H1 (cell line): Measurements from ENCODE around the gene MACROH2A1. TPM values are rescaled to one million over a fixed set of nuclear protein-coding genes. Genes with fewer than 3 reads are reported as not detected.

Experiments used
- CTCF ChIA-PET: fragments of 300-600 bp; sonication (Branson Sonifier 250); formaldehyde crosslinking; loops from one replicate; lab custom pipeline; 2021; ENCODE audit not compliant: partially characterized antibody; lab: Charles Lee
- POLR2A ChIA-PET: fragments of 300-600 bp; sonication (Branson Sonifier 250); formaldehyde crosslinking; loops from one replicate; lab custom pipeline; 2021; ENCODE audit warnings: inconsistent platforms; ENCODE audit not compliant: partially characterized antibody; lab: Charles Lee
- DNase-seq, 2 experiments: peaks; one replicate each; pipeline versions ENCODE4 v3.0.0 to v3.0.0-alpha.2; 2010 to 2022; ENCODE audit warnings: low spot score in 2 of 2, low read depth in 1 of 2, mixed read lengths in 1 of 2
- FAIRE-seq: peaks from 2 replicates; lab custom pipeline; 2011; peaks lifted over from hg19 to GRCh38; lab: Jason Lieb, UNC
- H2AFZ ChIP-seq: 2 replicates; pipeline ENCODE4 v1.8.1; 2012; ENCODE audit warnings: low read length, inconsistent platforms
- H2AK5ac ChIP-seq: 2 replicates; pipeline ENCODE4 v1.6.1; 2013; ENCODE audit warnings: low read depth, low read length
- H2BK120ac ChIP-seq: replicated peaks from 2 replicates; pipeline ENCODE3; 2013; ENCODE audit warnings: low read depth, low read length, inconsistent platforms
- H2BK12ac ChIP-seq: 2 replicates; pipeline ENCODE4 v1.6.1; 2013; ENCODE audit warnings: low read depth, low read length
- H2BK15ac ChIP-seq: 2 replicates; pipeline ENCODE4 v1.6.1; 2013; ENCODE audit warnings: low read length
- H2BK20ac ChIP-seq: 2 replicates; pipeline ENCODE4 v1.6.1; 2013; ENCODE audit warnings: low read length
- H2BK5ac ChIP-seq: 2 replicates; pipeline ENCODE4 v1.6.1; 2013; ENCODE audit warnings: low read depth, low read length
- H3K14ac ChIP-seq: 2 replicates; pipeline ENCODE4 v1.6.1; 2013; ENCODE audit warnings: inconsistent platforms; ENCODE audit not compliant: insufficient read length
- H3K18ac ChIP-seq: 2 replicates; pipeline ENCODE4 v1.6.1; 2013; ENCODE audit warnings: low read length; ENCODE audit errors: extremely low read depth
- H3K23ac ChIP-seq: 2 replicates; pipeline ENCODE4 v1.6.1; 2013; ENCODE audit warnings: inconsistent platforms; ENCODE audit not compliant: insufficient read length
- H3K23me2 ChIP-seq: 2 replicates; pipeline ENCODE4 v1.6.1; 2013; ENCODE audit warnings: low read depth, low read length
- H3K27ac ChIP-seq: 2 replicates; pipeline ENCODE4 v1.6.1; 2011; ENCODE audit warnings: low read depth, low read length, inconsistent platforms
- H3K27me3 ChIP-seq, 4 experiments: replicated peaks in 1 of 4; 1 replicate in 1 of 4; 2 replicates in 3 of 4; pipeline versions ENCODE4 v1.6.1 to v1.8.1; 2011 to 2013; ENCODE audit warnings: low read length in 3 of 4, mild to moderate bottlenecking in 3 of 4, inconsistent platforms in 2 of 4, mixed read lengths in 2 of 4, moderate library complexity in 1 of 4; ENCODE audit not compliant: control insufficient read depth in 3 of 4, insufficient read depth in 3 of 4; ENCODE audit errors: extremely low read depth in 1 of 4
- H3K36me3 ChIP-seq, 4 experiments: 2 replicates each; pipeline versions ENCODE4 v1.6.1 to v1.8.1; 2011 to 2013; ENCODE audit warnings: mild to moderate bottlenecking in 4 of 4, low read length in 3 of 4, moderate library complexity in 2 of 4, control low read depth in 1 of 4, inconsistent platforms in 1 of 4; ENCODE audit not compliant: insufficient read depth in 4 of 4, control insufficient read depth in 2 of 4
- H3K4ac ChIP-seq: replicated peaks from 2 replicates; pipeline ENCODE3; 2013; ENCODE audit warnings: low read length, low read depth, mixed read lengths, inconsistent platforms; ENCODE audit not compliant: insufficient read length
- H3K4me1 ChIP-seq, 4 experiments: replicated peaks in 1 of 4; 1 replicate in 1 of 4; 2 replicates in 3 of 4; pipeline versions ENCODE4 v1.6.1 to v1.8.1; 2011 to 2013; ENCODE audit warnings: low read length in 3 of 4, inconsistent platforms in 2 of 4, mixed read lengths in 1 of 4; ENCODE audit not compliant: insufficient read depth in 4 of 4, control insufficient read depth in 3 of 4
- H3K4me2 ChIP-seq, 2 experiments: 2 replicates each; pipeline versions ENCODE4 v1.6.1 to v1.8.1; 2011 to 2013; ENCODE audit warnings: low read depth in 2 of 2, low read length in 2 of 2, control low read depth in 1 of 2, inconsistent platforms in 1 of 2, mild to moderate bottlenecking in 1 of 2; ENCODE audit not compliant: insufficient read depth in 1 of 2
- H3K4me3 ChIP-seq, 4 experiments: fragments of 200-600, 300-600 bp in 1 of 4; sonication (generic), shearing (Covaris generic), sonication (Bioruptor Twin) in 1 of 4; 2 replicates each; pipeline versions ENCODE4 v1.5.1 to v1.8.1; 2011 to 2016; ENCODE audit warnings: low read length in 4 of 4, low read depth in 3 of 4, control low read depth in 2 of 4, inconsistent platforms in 2 of 4, mild to moderate bottlenecking in 2 of 4, mixed read lengths in 1 of 4, moderate library complexity in 1 of 4; ENCODE audit not compliant: insufficient read depth in 2 of 4; ENCODE audit errors: extremely low read depth in 1 of 4
- H3K56ac ChIP-seq: replicated peaks from 2 replicates; pipeline ENCODE3; 2013; ENCODE audit warnings: low read depth, mild to moderate bottlenecking, mixed read lengths, low read length, inconsistent platforms; ENCODE audit not compliant: insufficient read length
- H3K79me1 ChIP-seq: 2 replicates; pipeline ENCODE4 v1.6.1; 2013; ENCODE audit warnings: low read depth, low read length, control low read depth
- H3K79me2 ChIP-seq, 2 experiments: 2 replicates each; pipeline versions ENCODE4 v1.6.1 to v1.8.1; 2012 to 2013; ENCODE audit warnings: low read length in 2 of 2, mild to moderate bottlenecking in 2 of 2, inconsistent platforms in 1 of 2; ENCODE audit not compliant: insufficient read depth in 2 of 2, control insufficient read depth in 1 of 2
- H3K9ac ChIP-seq, 4 experiments: replicated peaks in 1 of 4; 1 replicate in 1 of 4; 2 replicates in 3 of 4; pipeline versions ENCODE4 v1.6.1 to v1.8.1; 2011 to 2013; ENCODE audit warnings: low read depth in 3 of 4, low read length in 3 of 4, control low read depth in 2 of 4, mild to moderate bottlenecking in 2 of 4, moderate library complexity in 2 of 4, inconsistent platforms in 1 of 4; ENCODE audit errors: extremely low read depth in 1 of 4
- H3K9me3 ChIP-seq, 2 experiments: 2 replicates each; pipeline versions ENCODE4 v1.6.1 to v1.8.1; 2012 to 2013; ENCODE audit warnings: mild to moderate bottlenecking in 2 of 2, moderate library complexity in 2 of 2, control low read depth in 1 of 2, inconsistent platforms in 1 of 2, low read depth in 1 of 2, low read length in 1 of 2, mixed read lengths in 1 of 2; ENCODE audit not compliant: insufficient read depth in 2 of 2
- H4K20me1 ChIP-seq, 2 experiments: replicated peaks in 1 of 2; 2 replicates each; pipeline versions ENCODE3 to v1.8.1; 2011 to 2013; ENCODE audit warnings: inconsistent platforms in 2 of 2, low read length in 2 of 2, mild to moderate bottlenecking in 1 of 2; ENCODE audit not compliant: insufficient read depth in 2 of 2, control insufficient read depth in 1 of 2
- H4K5ac ChIP-seq: 2 replicates; pipeline ENCODE4 v1.6.1; 2013; ENCODE audit warnings: low read length, low read depth, mixed read lengths, inconsistent platforms; ENCODE audit not compliant: insufficient read length
- H4K8ac ChIP-seq: 2 replicates; pipeline ENCODE4 v1.8.0; 2013; ENCODE audit warnings: mild to moderate bottlenecking, moderate library complexity, low read length, inconsistent platforms; ENCODE audit not compliant: insufficient read depth; ENCODE audit errors: extremely low read depth
- H4K91ac ChIP-seq: replicated peaks from 2 replicates; pipeline ENCODE3; 2013; ENCODE audit warnings: low read length, mixed read lengths, inconsistent platforms; ENCODE audit not compliant: insufficient read length
- BCL11A ChIP-seq, 2 experiments: IDR thresholded peaks; one replicate each; pipeline ENCODE4 v1.6.1; 2011; ENCODE audit warnings: low read depth in 2 of 2, low read length in 2 of 2, mild to moderate bottlenecking in 2 of 2
- CTCF ChIP-seq, 3 experiments: IDR thresholded peaks; 1 replicate in 2 of 3; 2 replicates in 1 of 3; pipeline versions ENCODE4 v1.5.1 to v1.6.1; 2011; ENCODE audit warnings: low read length in 3 of 3, mild to moderate bottlenecking in 3 of 3, inconsistent platforms in 2 of 3, low read depth in 1 of 3, moderate library complexity in 1 of 3; ENCODE audit not compliant: insufficient read depth in 1 of 3; ENCODE audit errors: control extremely low read depth in 1 of 3
- EP300 ChIP-seq, 2 experiments: IDR thresholded peaks; 1 replicate in 1 of 2; 2 replicates in 1 of 2; pipeline ENCODE4 v1.6.1; 2011 to 2012; ENCODE audit warnings: low read depth in 2 of 2, low read length in 2 of 2, mild to moderate bottlenecking in 2 of 2, borderline replicate concordance in 1 of 2, inconsistent platforms in 1 of 2, moderate library complexity in 1 of 2
- GTF2F1 ChIP-seq: IDR thresholded peaks from 2 replicates; pipeline ENCODE4 v1.6.1; 2012; ENCODE audit warnings: low read depth, low read length, improper control_type of control experiment, borderline replicate concordance
- NRF1 ChIP-seq: IDR thresholded peaks from 2 replicates; pipeline ENCODE4 v1.6.1; 2011; ENCODE audit warnings: mild to moderate bottlenecking, low read depth, low read length, improper control_type of control experiment
- POLR2A ChIP-seq, 2 experiments: IDR thresholded peaks; 1 replicate in 1 of 2; 2 replicates in 1 of 2; pipeline ENCODE4 v1.6.1; 2011; ENCODE audit warnings: low read depth in 2 of 2, low read length in 2 of 2, mild to moderate bottlenecking in 2 of 2; ENCODE audit errors: control extremely low read depth in 1 of 2
- POLR2AphosphoS5 ChIP-seq: IDR thresholded peaks from 2 replicates; pipeline ENCODE4 v1.6.1; 2011; ENCODE audit warnings: low read depth, low read length
- RBBP5 ChIP-seq: IDR thresholded peaks from 2 replicates; pipeline ENCODE4 v1.7.1; 2012; ENCODE audit warnings: low read depth, mild to moderate bottlenecking, inconsistent platforms, low read length, moderate library complexity, borderline replicate concordance
- SIX5 ChIP-seq: IDR thresholded peaks from 2 replicates; pipeline ENCODE4 v1.6.1; 2011; ENCODE audit warnings: mild to moderate bottlenecking, low read depth, low read length
- SP1 ChIP-seq: IDR thresholded peaks from 2 replicates; pipeline ENCODE4 v1.6.1; 2011; ENCODE audit warnings: low read depth, low read length
- TAF7 ChIP-seq: optimal IDR thresholded peaks from 2 replicates; pipeline ENCODE3; 2011; ENCODE audit warnings: low read depth, mild to moderate bottlenecking, inconsistent platforms, low read length, moderate library complexity, borderline replicate concordance
- WGBS, 2 experiments: shearing (Covaris generic) in 1 of 2; methylation state at CpG; one replicate each; pipeline versions ENCODE4 v1.1.6 to v1.1.7; 2013 to 2015; ENCODE audit warnings: low lambda C conversion rate in 2 of 2, mixed read lengths in 2 of 2, inconsistent platforms in 1 of 2, low coverage in 1 of 2, missing lambda C conversion rate in 1 of 2; ENCODE audit not compliant: insufficient replicate concordance in 2 of 2, insufficient coverage in 1 of 2, insufficient read length in 1 of 2; ENCODE audit errors: extremely low coverage in 1 of 2, missing lambda C conversion rate in 1 of 2; 5-methylcytosine and 5-hydroxymethylcytosine counted together
- polyA plus RNA-seq, 7 experiments: library from polyadenylated mRNA; depleted of rRNA in 3 of 7; stranded (reverse) in 5 of 7; unstranded in 2 of 7; fragments of >200 nt in 5 of 7; fragments of 200-250 nt in 2 of 7; gene quantifications; 1 replicate in 5 of 7; 2 replicates in 1 of 7; 4 replicates in 1 of 7; pipeline versions ENCODE4 v1.2.1 to v1.2.3, GENCODE V29; 2011 to 2013; ENCODE audit warnings: missing spikeins in 2 of 7, mixed read lengths in 2 of 7
- total RNA-seq: library from RNA; stranded (reverse); fragmentation: NEBNext Ultra II Directional; extraction: Animal tissue kit (Norgen Biotek cat#: 25700); gene quantifications from 2 replicates; pipeline ENCODE4 v1.2.1, GENCODE V29; 2021

The MACROH2A1 gene
- total and polyA plus RNA-seq, 2 of the 8 experiments (the other 6 are each of a cell fraction or from before 2014, with no cell fraction given): 60.0 to 92.3 TPM

- H4K20me1 ChIP-seq: no peaks in the 10 kb centered on the region
- FAIRE-seq (no peak), DNase-seq (peak in 1 of 2 experiments; percentile 26)
- ChIA-PET POLR2A (interaction anchor here (0.7 kb wide), 1 partner anchor 43 kb away, joined by 3 read pairs; no protein-coding TSS in a partner anchor), CTCF (interaction anchor here (0.9 to 19.4 kb wide), 6 partner anchors 8 to 455 kb away, joined by 3 to 264 read pairs (median 6); no protein-coding TSS in a partner anchor)
- 90% methylated on average over 7 of the region's 7 CpGs; no CpG with 5 or more reads in 1 of the 2 experiments for WGBS, 2 experiments
- no peak overlapping the region for H3K4ac ChIP-seq
- H2BK15ac ChIP-seq: no peak overlapping the region
- H2BK12ac ChIP-seq: no peak overlapping the region
- no peak overlapping the region for H3K23ac ChIP-seq
- no peaks in the 10 kb centered on the region; a peak in 1 of 7 replicates for H3K4me1 ChIP-seq
- no peak overlapping the region for H2BK20ac ChIP-seq
- H3K9ac ChIP-seq: no peak overlapping the region
- TF ChIP-seq BCL11A (IDR thresholded peaks at IDR 0.05; ENCODE audit: low read depth in 2 of 2, low read length in 2 of 2) (no peak), RBBP5 (no peak), GTF2F1 (no peak), CTCF (IDR thresholded peaks at IDR 0.05; ENCODE audit: control extremely low read depth in 1 of 3, insufficient read depth in 1 of 3, low read depth in 1 of 3, low read length in 3 of 3) (no peak), SIX5 (no peak), SP1 (no peak), POLR2AphosphoS5 (no peak), EP300 (IDR thresholded peaks at IDR 0.05; ENCODE audit: borderline replicate concordance in 1 of 2, low read depth in 2 of 2, low read length in 2 of 2) (no peak), TAF7 (no peak), NRF1 (no peak), POLR2A (IDR thresholded peaks at IDR 0.05; ENCODE audit: control extremely low read depth in 1 of 2, low read depth in 2 of 2, low read length in 2 of 2) (no peak)
- no peak overlapping the region for H3K27ac ChIP-seq
- no peaks in the 10 kb centered on the region for H3K27me3 ChIP-seq
- H2AFZ ChIP-seq: no peak overlapping the region
- H4K8ac ChIP-seq: no peak overlapping the region
- no peak overlapping the region for H3K18ac ChIP-seq
- no peaks in the 10 kb centered on the region for H3K79me1 ChIP-seq
- no peak overlapping the region for H2BK120ac ChIP-seq
- no peak overlapping the region for H2AK5ac ChIP-seq
- H3K14ac ChIP-seq: no peak overlapping the region
- no peak overlapping the region for H3K4me3 ChIP-seq
- H3K79me2 ChIP-seq: no peaks in the 10 kb centered on the region
- H3K56ac ChIP-seq: no peak overlapping the region
- no peak overlapping the region for H4K5ac ChIP-seq
- no peaks in the 10 kb centered on the region for H3K9me3 ChIP-seq
- H3K4me2 ChIP-seq: no peak overlapping the region
- no peaks in the 10 kb centered on the region for H3K36me3 ChIP-seq
- H4K91ac ChIP-seq: no peak overlapping the region
- H3K23me2 ChIP-seq: no peaks in the 10 kb centered on the region; the same call in 1 of the 2 replicates
- H2BK5ac ChIP-seq: no peak overlapping the region
These were observed 38.4 kb upstream of the MACROH2A1 start for GRCh38 chr5:135437422-135437795.
